Natural killer cell treated with Interleukin-12 subunit alpha and Interleukin-12 subunit beta and Interleukin-15 and Interleukin-18, amount 100 ng/mL, for 72 hours (primary cell): ENCODE results near the gene CPA2. TPM values are rescaled to one million over a fixed set of nuclear protein-coding genes. Genes with fewer than 3 reads are reported as not detected.
"Not testable (repeated sequence)": the region's sequence is repeated elsewhere in the genome, so short reads cannot be mapped to it uniquely, and the experiment has no call there.

Source experiments
- ATAC-seq, 2 donors: fragments of 150-1000 bp; cut with Tn5 transposase in 1 of 2; sonication (Bioruptor Pico), chemical (Tn5 transposase) in 1 of 2; 2 replicates each; pipeline ENCODE4 v1.10.0; 2021
- DNase-seq: peaks from one replicate; pipeline ENCODE4 v3.0.0; 2022; ENCODE audit warnings: low spot score
- H3K27ac Mint-ChIP-seq, 2 donors: 1 replicate in 1 of 2; 2 replicates in 1 of 2; pipeline ENCODE4 v1.8.0; 2022; ENCODE audit warnings: mixed read lengths in 2 of 2, mild to moderate bottlenecking in 1 of 2, moderate library complexity in 1 of 2
- H3K27me3 Mint-ChIP-seq, 2 donors: 1 replicate in 1 of 2; 2 replicates in 1 of 2; pipeline ENCODE4 v1.8.0; 2022; ENCODE audit warnings: mixed read lengths in 2 of 2
- H3K36me3 Mint-ChIP-seq: one replicate; pipeline ENCODE4 v1.8.0; 2022; ENCODE audit warnings: mixed read lengths
- H3K4me1 Mint-ChIP-seq, 2 donors: 1 replicate in 1 of 2; 2 replicates in 1 of 2; pipeline ENCODE4 v1.8.0; 2022; ENCODE audit warnings: low read depth in 2 of 2, mixed read lengths in 2 of 2, mild to moderate bottlenecking in 1 of 2
- H3K4me3 Mint-ChIP-seq: one replicate; pipeline ENCODE4 v1.8.0; 2022; ENCODE audit warnings: mixed read lengths
- H3K9me3 Mint-ChIP-seq: 2 replicates; pipeline ENCODE4 v1.8.0; 2022; ENCODE audit warnings: mixed read lengths
- total RNA-seq, 2 donors: library from RNA; stranded (reverse); gene quantifications; one replicate each; pipeline ENCODE4 v1.2.3, GENCODE V29; 2022

Gene CPA2
- not detected for total RNA-seq

DNA sequence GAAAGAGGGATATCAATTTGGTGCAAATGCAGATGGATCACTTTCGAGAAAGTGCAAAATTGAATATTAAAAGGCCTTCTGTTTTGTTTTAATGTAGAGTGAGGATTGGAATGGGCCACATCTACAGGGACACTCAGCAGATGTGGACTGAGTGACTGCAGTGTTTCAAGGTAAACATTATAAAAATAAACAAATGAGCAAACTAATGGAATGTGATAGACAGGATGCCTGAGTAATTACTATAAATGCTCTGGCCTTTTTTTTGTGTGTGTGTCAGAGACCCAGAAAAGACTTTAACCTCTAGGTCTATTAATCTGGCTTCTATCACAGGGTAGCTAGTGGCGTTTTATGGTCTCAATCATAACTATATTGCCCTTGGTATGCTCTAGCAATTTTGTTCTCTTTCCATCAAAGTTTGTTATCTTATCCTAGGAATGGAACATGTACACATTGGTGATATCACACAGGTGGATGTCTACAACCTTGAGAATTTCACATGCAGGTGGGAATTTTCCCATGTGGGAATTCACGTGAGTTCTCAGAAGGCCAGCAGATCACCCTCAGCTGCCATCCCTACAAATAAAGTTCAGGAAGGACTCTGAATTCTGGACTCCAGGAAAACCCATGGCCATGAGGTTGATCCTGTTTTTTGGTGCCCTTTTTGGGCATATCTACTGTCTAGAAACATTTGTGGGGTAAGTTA lies at the start of gene CPA2:
TSS of gene CPA2 (plus strand) at position 606 of the 703 bp plus-strand sequence. CDS start at position 625, 19 bp downstream.
- H3K36me3 Mint-ChIP-seq = no peaks in the 10 kb centered on the region
- peaks cover 14 to 23% of the 10 kb centered on the region in 2 donors for H3K27me3 Mint-ChIP-seq
- H3K4me3 Mint-ChIP-seq = no peak within 1 kb of the TSS
- no peaks in the 10 kb centered on the region for H3K4me1 Mint-ChIP-seq
- H3K9me3 Mint-ChIP-seq = no peaks in the 10 kb centered on the region
- DNase-seq (no peak), ATAC-seq (no peak)
- no peak within 1 kb of the TSS for H3K27ac Mint-ChIP-seq

DNA sequence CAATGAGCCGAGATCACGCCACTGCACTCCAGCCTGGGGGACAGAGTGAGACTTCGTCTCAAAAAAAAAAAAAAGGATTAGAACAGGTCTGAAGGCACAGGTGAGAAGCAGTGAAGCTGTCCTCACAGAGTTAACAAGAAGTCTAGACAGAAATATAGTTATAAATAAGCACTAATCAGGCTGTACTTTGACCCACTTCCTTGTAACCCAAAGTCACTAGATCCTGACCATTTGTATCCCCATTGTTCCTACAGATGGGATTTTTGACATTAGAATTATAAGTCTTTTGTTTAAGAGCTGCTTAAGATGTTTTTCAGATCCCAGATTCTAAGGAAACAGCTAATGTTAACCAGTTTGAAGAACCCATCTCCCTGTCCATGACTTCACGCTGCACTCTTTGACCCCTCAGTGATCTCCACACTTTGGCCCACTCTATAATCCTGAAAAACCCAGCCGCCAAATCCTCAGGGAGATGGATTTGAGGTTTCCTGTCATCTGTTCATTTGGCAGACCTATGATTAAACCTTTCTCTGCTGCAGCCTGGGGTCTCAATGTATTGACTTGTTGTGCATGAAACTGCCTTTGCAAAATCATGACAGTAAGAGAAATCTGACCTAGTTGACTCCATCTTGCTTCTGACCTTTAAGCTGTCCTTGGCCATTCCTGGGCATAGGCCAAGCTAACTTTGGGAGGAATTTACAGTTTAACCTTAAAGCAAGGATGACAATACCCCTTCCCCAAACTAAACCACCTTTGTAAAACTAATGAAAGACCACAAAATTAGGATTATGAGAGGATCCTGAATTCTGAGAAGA lies 47.6 kb upstream of the CPA2 start:
- DNase-seq (no peak), ATAC-seq (no peak)
- H3K4me1 Mint-ChIP-seq = no peaks in the 10 kb centered on the region
- no peak overlapping the region for H3K27ac Mint-ChIP-seq
- H3K4me3 Mint-ChIP-seq = no peak overlapping the region
- H3K36me3 Mint-ChIP-seq = no peaks in the 10 kb centered on the region
- H3K9me3 Mint-ChIP-seq = no peaks in the 10 kb centered on the region
- peaks cover 0 to 8% of the 10 kb centered on the region in 2 donors for H3K27me3 Mint-ChIP-seq

- Mint-ChIP-seq H3K36me3 (no peaks in the 10 kb centered on the region), H3K4me1 (no peaks in the 10 kb centered on the region), H3K27me3 (peaks cover 0 to 3% of the 10 kb centered on the region in 2 donors), H3K4me3 (no peak overlapping the region), H3K9me3 (no peaks in the 10 kb centered on the region), H3K27ac (no peak overlapping the region)
- no peak for ATAC-seq
- DNase-seq = no peak
Observed at GRCh38 chr7:130219871-130220270, 46.8 kb upstream of the CPA2 start.

DNA sequence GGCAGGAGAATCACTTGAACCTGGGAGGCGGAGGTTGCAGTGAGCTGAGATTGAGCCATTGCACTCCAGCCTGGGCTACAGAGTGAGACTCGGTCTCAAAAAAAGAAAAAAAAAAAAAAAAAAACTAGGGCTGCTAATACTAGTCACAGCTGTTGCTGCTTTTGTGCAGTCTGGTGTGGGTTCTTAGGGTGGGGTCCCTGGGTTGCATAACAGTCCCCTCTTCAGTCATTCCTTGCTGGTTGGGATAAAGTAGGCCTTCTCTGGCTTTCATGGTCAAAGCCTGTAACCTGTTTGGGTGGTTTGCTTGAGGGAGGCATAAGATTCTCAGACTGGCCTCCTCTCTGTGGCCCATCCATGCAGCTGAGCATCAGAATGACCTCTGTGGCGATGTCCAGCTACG lies 44.9 kb upstream of the CPA2 start:
- DNase-seq (no peak), ATAC-seq (no peak)
- Mint-ChIP-seq H3K4me3 (no peak overlapping the region), H3K4me1 (no peaks in the 10 kb centered on the region), H3K27me3 (no peaks in the 10 kb centered on the region), H3K9me3 (no peaks in the 10 kb centered on the region), H3K36me3 (no peaks in the 10 kb centered on the region), H3K27ac (no peak overlapping the region)

GRCh38 chr7:130223646-130224045 lies 43.0 kb upstream of the CPA2 start:
- Mint-ChIP-seq H3K36me3 (no peaks in the 10 kb centered on the region), H3K27ac (no peak overlapping the region)
- ATAC-seq = no peak

GRCh38 chr7:130224210-130224609 lies 42.5 kb upstream of the CPA2 start:
- no peaks in the 10 kb centered on the region for H3K36me3 Mint-ChIP-seq
- no peak for ATAC-seq
- DNase-seq = no peak
- no peaks in the 10 kb centered on the region for H3K27me3 Mint-ChIP-seq
- H3K4me1 Mint-ChIP-seq = no peaks in the 10 kb centered on the region
- no peak overlapping the region for H3K4me3 Mint-ChIP-seq
- no peak overlapping the region for H3K27ac Mint-ChIP-seq
- H3K9me3 Mint-ChIP-seq = no peaks in the 10 kb centered on the region

More at GRCh38 chr7:130223646-130224045, 43.0 kb upstream of the CPA2 start:
- Mint-ChIP-seq H3K4me3 (no peak overlapping the region), H3K9me3 (no peaks in the 10 kb centered on the region), H3K4me1 (no peaks in the 10 kb centered on the region), H3K27me3 (no peaks in the 10 kb centered on the region)
- no peak for DNase-seq

- not testable (repeated sequence) for H3K27ac Mint-ChIP-seq, H3K4me3 Mint-ChIP-seq, H3K9me3 Mint-ChIP-seq, ATAC-seq, H3K4me1 Mint-ChIP-seq, H3K36me3 Mint-ChIP-seq, DNase-seq, H3K27me3 Mint-ChIP-seq
Observed at GRCh38 chr7:130224923-130225322, 41.7 kb upstream of the CPA2 start.

DNA sequence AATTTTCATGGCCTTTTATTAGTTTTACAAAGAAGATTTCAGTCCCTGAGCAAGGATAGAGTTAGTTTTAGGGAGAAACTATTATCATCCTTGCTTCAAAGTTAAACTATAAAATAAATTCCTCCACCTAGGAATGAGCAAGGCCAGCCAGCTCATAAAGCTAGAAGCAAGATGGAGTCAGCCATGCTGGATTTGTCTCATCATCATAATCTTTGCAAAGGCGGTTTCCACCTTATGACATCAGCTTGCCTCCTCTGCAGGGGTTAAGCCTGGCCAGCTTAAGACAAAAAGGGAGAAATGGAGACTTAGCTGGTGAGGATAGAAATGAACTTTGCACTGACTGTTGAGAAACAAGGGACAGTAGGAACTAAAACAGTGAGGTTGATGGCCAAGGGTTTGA lies 40.3 kb upstream of the CPA2 start:
- Mint-ChIP-seq H3K4me1 (no peaks in the 10 kb centered on the region), H3K27me3 (peaks cover 0 to 3% of the 10 kb centered on the region in 2 donors), H3K9me3 (no peaks in the 10 kb centered on the region), H3K4me3 (no peak overlapping the region), H3K27ac (no peak overlapping the region), H3K36me3 (no peaks in the 10 kb centered on the region)
- DNase-seq = no peak
- ATAC-seq = no peak

GRCh38 chr7:130227883-130228575 lies 38.6 kb upstream of the CPA2 start:
- ATAC-seq = no peak
- Mint-ChIP-seq H3K36me3 (no peaks in the 10 kb centered on the region), H3K4me3 (no peak overlapping the region), H3K27ac (no peak overlapping the region), H3K4me1 (no peaks in the 10 kb centered on the region), H3K27me3 (peaks cover 0 to 6% of the 10 kb centered on the region in 2 donors), H3K9me3 (no peaks in the 10 kb centered on the region)
- DNase-seq = no peak

- DNase-seq = no peak
- H3K4me1 Mint-ChIP-seq = no peaks in the 10 kb centered on the region
- no peak overlapping the region for H3K4me3 Mint-ChIP-seq
- H3K27me3 Mint-ChIP-seq = peaks cover 0 to 6% of the 10 kb centered on the region in 2 donors
- no peaks in the 10 kb centered on the region for H3K9me3 Mint-ChIP-seq
- no peak overlapping the region for H3K27ac Mint-ChIP-seq
- no peaks in the 10 kb centered on the region for H3K36me3 Mint-ChIP-seq
- no peak for ATAC-seq
Observed at GRCh38 chr7:130228840-130229502, 37.7 kb upstream of the CPA2 start.

DNA sequence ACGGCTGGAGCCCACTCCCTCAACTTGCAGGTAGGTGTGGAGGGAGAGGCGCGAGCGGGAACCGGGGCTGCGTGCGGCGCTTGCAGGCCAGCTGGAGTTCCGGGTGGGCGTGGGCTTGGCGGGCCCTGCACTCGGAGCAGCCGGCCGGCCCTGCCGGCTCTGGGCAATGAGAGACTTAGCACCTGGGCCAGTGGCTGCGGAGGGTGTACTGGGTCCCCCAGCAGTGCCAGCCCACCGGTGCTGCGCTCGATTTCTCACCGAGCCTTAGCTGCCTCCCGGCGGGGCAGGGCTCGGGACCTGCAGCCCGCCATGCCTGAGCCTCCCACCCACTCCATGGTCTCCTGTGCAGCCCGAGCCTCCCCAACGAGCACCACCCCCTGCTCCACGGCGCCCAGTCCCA lies 36.7 kb upstream of the CPA2 start:
- not testable (repeated sequence) for DNase-seq, H3K4me3 Mint-ChIP-seq, H3K27ac Mint-ChIP-seq, H3K9me3 Mint-ChIP-seq, ATAC-seq, H3K36me3 Mint-ChIP-seq, H3K27me3 Mint-ChIP-seq, H3K4me1 Mint-ChIP-seq

- H3K4me1 Mint-ChIP-seq = no peaks in the 10 kb centered on the region
- H3K9me3 Mint-ChIP-seq = no peaks in the 10 kb centered on the region
- H3K36me3 Mint-ChIP-seq = no peaks in the 10 kb centered on the region
- ATAC-seq = no peak
- H3K27me3 Mint-ChIP-seq = peaks cover 5 to 14% of the 10 kb centered on the region in 2 donors
- no peak overlapping the region for H3K4me3 Mint-ChIP-seq
- no peak overlapping the region for H3K27ac Mint-ChIP-seq
- no peak for DNase-seq
Observed at GRCh38 chr7:130231792-130232191, 34.9 kb upstream of the CPA2 start.

DNA sequence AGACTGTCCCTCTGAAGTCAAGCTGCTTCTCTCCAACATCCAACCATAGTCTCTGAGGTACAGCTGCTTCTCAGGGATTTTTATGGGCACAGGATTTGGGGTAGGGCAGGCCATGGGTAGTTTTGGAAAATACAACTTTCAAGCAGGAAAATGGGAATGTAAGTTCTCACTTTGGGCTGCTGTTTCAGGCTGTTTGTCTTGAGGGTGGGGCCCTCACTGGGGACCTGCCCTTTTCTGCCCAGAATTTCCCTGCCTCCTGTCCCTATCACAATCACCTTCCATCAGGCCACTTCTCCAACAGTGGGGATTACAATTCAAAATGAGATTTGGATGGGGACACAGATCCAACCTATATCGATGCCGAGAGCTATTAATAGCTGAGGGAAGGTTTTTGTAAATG lies 34.5 kb upstream of the CPA2 start:
- Mint-ChIP-seq H3K36me3 (no peaks in the 10 kb centered on the region), H3K27ac (no peak overlapping the region), H3K4me3 (no peak overlapping the region), H3K4me1 (no peaks in the 10 kb centered on the region), H3K9me3 (no peaks in the 10 kb centered on the region), H3K27me3 (peaks cover 9 to 14% of the 10 kb centered on the region in 2 donors)
- no peak for ATAC-seq
- DNase-seq = no peak
